GM12892 (cell line): ENCODE data around the gene EHBP1L1.

ENCODE experiments used
- POLR2AphosphoS5 ChIP-seq: IDR thresholded peaks from 2 replicates; pipeline ENCODE4 v1.6.1; 2011; ENCODE audit warnings: low read depth, low read length, control low read depth
- TAF1 ChIP-seq: IDR thresholded peaks from 2 replicates; pipeline ENCODE4 v1.6.1; 2011; ENCODE audit warnings: low read depth, mild to moderate bottlenecking, control low read depth, low read length, borderline replicate concordance

DNA sequence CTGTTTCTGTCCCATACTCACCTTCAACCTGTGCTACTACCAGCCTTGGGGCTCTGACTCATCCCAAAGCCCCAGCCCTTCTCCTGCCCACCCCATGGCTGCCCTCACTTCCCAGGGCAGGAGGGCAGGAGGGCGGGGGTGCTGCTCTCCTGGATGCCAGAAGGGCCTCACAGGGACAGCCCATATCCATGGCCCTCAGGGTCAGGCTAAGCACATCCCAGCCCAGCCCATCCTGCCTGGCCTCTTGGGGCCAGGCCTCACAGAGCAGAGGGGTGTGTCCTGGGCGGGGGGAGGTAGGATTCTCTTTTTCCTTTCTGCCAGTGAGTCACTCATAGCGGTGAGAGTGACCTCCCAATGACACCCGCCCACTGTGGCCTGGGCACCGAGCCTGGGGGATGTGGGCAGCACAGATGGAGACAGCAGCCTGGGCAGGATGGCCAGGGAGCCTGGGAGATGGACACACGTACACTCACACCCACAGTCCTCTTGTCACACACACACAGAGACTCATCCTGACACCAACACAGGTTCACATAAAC lies 20.1 kb upstream of the EHBP1L1 start:
- no peak for TF ChIP-seq TAF1
- TF ChIP-seq POLR2AphosphoS5 = no peak
